ENCODE measurements around the gene IMMP2L.
"Not testable (repeated sequence)": the region's sequence is repeated elsewhere in the genome, so short reads cannot be mapped to it uniquely, and the experiment has no call there.

The IMMP2L gene

DNA sequence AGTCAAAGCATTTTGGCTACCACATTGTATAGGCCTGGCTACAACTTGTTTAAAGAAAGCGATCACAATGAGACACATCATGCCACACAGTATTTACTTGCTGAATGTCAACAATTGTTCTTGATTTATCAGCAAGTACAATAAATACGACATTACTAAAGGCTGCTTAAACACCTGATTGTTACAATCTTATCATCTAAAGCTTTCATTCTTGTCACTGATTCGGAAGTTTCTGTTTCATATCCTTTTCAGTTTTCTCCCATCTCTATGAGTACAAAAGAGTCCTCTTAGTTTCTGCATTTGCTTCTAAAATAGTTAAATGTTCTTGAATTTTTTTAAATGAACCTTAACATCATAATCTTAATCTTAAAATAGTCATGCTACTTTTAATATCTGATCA is 599.5 kb downstream of the IMMP2L start:
- DNase-seq: no peak

DNA sequence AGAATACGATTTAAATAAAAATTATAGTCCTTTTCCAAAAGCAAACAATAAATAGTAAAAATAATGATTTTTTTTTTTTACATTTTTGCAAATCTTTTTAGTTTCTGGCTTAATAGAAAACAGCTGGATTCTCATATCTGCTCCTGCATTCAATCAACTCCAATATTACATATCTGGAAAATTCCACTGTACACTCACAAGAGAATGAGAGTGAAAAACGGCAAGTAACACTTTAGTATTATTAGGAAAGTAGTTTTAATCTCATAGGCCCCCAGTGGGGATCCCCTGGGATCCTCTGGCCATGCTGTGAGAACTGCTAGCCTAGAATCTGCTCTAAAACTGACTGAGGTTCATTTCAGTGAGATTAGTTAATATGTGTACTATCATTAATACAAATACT is 599.9 kb downstream of the IMMP2L start:
- DNase-seq: no peak

DNA sequence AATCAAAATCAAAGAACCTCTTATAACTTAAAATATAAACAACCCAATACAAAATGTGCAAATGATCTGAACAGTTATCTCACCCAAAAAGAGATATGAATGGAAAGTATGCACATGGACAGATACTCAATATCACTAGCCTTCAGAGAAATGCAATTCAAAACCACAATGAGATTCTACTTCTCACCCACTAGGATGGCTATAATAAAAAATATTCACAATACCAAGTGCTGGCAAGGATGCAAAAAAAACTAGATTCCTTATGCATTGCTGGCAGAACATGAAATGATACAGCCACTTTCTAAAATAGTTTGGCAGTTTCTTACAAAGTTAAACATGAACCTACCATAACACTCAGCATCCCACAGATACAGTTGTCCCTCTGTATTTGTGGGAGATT is 601.5 kb downstream of the IMMP2L start:
- DNase-seq: no peak

DNA sequence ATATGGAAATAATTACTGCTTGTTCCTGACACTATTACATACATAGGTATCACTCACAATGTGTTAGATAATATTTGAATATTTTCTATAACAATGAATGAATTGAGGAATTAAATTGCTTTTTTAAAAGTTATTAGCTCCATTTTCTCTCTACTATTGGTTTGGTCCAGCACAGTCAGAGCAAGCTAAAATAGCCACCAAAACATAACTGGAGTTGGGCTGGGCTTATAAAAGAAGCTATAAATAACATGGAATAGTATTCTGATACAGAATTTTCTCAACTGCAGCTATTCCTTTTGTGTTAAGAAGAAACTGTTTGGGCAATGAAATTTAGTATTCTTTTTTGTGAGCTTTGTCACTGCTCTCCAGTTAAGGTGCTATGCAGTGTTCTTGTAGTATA is 614.0 kb downstream of the IMMP2L start:
- DNase-seq: no peak

DNA sequence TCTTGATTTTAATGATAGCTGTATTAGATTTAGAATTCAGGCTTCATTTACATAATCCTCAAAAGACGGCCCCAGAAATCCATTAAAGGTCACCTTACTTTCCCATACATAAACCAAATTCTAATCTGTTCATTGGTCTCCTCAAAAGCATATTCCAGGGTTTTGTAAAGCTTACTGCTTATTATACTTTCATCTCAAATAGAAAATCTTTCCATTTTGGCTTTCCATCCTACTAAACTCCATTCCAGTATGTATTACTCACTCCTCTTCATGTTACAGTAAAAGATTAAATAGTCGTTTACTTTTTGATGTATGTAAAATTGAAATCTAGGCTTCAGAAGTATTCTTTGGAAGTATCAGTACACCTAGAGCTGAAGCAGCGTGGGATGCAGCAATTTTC is 614.9 kb downstream of the IMMP2L start:
- DNase-seq: no peak

DNA sequence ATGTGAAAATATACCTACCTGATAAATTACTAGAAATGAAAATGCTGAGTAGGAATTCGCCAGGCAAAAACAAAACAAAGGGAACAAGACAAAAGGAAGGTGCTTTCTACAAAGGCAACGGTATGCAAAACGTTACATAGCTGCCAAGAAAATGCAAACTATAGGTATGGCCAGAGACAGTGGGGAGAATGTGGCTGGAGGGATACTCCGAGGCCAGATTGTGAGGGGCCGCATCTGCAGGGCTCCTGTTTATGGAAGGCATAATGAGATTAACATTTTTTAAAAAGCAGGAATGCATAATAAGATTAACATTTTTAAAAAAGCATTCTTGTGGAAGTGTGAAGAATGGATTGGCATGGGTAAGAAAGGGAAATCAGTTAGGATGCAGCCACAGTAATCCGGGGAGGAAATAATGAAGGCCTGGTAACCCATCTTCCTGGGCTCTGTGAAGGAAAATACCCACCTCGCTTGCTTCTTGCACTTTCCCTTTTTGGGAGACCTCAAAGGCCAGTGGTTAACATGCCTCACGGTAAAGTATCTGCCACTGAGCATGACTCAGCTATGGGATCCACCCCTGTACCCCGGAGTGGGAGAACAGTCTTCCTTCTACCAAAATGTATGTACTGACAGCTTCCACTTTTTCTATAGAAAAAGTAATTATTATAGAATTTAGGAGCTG is 617.2 kb downstream of the IMMP2L start:
- no peak for DNase-seq

DNA sequence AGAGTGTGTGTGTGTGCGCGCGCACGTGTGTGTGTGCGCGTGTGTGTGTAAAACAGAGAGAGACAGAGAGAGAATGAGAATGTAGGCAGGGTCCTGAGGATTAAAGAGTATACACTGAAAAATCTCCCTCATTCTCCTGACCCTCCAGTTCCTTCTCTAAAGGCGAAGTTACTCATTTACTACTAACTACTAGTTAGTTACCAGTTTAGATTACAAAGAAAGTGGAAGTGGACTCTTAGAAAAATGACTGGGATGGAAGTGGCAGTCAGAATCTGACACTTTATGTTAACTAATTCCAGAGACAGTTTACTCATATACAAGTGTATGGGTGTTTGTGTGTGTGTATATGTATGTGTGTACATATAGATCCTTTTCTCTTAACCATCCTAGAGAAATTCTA is 617.8 kb downstream of the IMMP2L start:
- no peak for DNase-seq

DNA sequence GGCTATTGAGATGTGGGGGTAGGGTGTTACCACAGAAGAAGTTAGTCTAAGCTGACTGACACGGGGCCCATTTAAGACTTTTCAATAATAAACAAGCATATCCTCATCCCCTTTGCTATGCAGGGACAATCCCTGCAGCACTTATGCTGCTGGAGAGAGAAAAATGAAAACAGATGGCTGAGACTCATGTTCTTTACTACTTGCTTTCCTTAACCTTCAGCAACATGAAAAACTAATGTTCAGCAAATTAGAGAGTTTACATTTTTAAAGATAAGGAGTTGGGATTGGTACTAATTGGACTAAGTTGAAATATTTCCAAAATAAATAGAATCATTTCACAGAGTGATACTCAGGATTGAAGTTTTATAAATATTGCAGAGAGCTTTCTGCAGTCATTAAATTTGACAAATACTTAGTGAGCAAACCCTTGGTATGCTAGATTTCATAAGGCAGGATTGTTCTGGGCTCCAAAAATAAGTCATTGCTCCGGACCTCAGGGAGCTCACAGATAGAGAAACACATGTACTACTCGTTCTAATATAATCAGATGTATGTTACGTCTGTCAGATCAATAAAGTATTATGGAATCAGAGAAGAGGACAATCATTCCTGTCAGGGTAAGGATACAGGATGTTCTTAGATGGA is 618.5 kb downstream of the IMMP2L start:
- no peak for DNase-seq

DNA sequence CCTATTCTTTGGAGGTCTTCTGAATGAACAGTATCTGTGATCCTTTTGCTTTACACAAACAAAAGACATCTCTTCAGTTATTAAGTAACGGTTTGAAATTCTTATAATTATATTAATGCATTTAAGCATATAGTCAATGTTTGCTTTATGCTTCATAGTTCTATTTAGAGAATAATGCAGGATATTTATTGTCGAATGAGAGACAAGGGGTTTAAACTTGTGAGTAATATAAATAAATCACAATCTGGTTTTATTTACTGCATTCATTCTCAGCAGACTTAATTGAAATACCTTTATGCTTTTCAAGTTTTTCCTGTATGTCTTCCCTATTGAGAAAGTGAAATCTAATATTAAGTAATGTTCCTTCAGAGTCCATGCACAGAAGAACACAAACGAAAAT is 620.9 kb downstream of the IMMP2L start:
- DNase-seq: no peak

DNA sequence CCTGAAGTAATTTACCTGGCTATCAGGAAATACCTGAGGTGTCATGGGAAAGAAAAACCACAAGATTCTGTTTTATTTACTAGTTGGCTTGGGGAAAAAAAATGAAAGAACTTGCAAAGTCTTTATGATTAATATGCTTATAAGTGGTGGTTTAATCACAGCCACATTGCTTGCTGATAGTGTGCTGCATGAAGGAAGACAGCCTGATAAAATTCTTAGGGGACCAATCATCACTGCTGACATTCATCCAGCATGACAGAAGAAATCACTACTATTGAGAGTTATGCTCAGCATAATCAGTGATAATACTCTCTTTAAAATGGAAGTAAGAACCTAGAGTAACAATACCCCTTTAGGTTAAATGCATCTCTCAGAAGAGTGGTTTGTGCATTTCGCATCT is 621.5 kb downstream of the IMMP2L start:
- DNase-seq: no peak

DNA sequence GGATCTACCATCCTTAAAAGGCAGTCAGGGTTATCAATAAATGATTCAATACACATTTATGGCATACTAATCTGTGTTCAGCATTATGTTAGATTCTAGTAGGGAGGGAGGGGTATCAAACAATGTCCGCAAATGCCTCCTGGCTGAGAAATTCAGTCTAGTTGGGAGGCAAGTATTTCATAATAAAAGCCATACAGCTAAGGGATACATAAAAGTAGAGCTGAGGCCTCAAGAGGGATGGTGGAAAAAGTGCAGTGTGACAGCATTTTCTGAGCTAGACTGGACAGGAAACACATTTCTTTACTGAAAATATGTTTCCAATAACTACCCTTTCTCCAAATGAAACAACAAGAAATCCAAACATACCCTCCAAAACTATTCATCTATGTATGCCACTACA is 624.1 kb downstream of the IMMP2L start:
- DNase-seq: no peak

DNA sequence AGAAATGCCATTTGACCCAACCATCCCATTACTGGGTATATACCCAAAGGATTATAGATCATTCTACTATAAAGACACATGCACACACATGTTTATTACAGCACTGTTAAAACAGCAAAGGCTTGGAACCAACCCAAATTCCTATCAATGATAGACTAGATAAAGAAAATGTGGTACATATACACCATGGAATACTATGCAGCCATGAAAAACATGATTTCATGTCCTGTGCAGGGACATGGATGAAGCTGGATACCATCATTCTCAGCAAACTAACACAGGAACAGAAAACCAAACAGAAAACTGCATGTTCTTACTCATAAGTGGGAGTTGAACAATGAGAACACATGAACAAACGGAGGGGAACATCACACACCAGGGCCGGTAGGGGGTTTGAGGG is 625.6 kb downstream of the IMMP2L start:
- not testable (repeated sequence) for DNase-seq

DNA sequence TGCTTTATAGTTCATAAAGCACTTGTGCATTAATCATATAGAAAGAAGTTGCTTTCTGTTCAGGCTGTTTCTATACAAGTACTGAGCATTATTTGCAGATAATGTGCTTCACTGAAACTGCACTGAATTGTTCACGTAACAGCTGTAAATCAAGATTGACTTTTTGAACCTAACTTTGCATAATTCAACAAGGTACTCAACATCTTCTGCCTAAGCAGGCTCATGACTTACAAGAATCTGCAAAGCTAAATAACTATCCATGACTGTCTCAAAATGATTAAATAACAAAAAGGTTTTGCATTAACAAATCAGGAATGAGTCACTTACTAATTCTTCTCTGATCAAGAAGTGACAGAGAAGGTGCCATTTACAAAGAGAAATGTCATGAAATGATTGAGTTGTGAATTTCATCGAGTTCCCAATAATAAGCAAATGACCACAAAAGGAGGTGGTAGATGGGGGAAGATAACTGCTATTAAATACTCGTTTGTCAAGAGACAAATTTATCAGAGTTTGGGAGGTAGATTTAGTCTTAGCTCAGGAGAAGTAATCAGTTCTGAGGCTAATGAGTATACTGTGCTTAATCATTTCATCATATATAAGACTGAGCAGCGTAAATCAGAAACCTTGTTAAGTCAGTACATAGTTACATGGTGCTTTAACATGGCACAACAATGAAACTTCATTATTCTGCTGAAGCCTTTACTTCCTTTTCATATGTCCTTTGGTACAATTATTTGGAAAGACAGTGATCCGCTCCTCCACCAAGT is 632.6 kb downstream of the IMMP2L start:
- no peak for DNase-seq

DNA sequence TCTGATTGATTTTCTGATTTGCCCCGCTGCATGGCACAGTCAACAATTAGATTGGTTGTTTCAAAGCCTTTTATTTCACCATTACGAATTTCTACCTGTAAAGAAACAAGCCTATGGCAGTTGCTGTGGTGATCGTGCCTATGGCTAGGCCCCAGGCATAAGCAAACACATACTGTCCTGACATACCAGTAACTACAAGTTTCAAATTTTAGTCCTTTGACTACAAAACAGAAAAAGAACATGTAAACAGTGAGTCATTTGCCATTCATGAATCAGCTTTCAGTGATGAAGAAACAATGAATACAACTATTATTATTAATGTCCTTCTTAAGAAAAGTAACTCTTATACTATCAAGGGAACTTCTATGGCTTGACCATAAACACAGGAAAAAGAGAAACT is 639.4 kb downstream of the IMMP2L start:
- no peak for DNase-seq

DNA sequence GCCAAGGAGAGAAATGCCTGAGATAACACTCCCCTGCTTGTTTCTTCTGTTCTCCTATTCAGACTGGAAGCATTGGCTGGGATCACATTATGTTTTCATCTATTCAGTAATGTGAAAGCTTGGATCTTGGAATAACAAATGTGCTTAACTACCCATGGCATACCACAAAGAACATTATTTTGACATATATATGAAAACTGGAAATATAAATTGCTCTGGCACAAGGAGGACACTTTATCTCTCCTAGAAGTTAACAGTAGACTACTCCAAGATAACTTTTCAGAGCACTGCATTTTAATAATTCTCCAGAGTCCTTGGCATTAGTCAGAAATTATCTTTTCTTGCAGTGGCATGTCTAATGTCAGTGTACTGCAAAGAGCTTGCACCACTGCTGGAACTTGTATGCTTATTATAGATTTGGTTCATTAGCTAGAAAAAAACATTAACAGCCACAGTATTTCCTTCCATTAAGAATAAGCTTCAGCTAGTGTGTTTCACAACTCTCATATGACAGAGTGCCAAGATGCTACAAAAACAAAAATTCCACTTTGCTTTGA is 640.6 kb downstream of the IMMP2L start:
- DNase-seq: no peak

DNA sequence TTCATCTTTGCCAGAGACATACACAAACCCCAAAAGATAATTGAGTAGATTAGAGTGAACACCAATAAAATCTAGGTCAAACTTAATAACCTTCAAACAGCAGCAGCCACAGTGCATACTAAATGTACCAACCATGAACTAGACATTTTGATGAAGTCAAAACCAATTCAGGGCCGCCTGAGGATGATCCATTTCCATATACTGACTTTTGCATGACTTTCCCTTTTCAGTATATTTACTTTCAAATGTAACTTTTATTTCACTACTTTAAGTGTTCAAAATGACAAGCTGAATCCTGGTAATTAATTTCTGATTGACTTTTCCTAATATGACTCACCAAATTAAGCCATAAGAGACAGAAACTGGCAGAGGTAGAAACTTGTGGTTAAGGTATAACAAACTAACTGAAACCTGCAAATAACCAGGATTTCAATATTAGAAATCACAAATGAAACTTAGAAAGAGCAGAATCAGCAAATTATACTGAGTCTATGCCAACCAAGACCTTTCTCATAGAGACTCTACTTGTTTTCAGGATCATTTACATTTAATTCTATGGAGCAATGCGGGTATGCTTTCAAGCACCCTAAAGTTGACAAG is 643.2 kb downstream of the IMMP2L start:
- DNase-seq: no peak

DNA sequence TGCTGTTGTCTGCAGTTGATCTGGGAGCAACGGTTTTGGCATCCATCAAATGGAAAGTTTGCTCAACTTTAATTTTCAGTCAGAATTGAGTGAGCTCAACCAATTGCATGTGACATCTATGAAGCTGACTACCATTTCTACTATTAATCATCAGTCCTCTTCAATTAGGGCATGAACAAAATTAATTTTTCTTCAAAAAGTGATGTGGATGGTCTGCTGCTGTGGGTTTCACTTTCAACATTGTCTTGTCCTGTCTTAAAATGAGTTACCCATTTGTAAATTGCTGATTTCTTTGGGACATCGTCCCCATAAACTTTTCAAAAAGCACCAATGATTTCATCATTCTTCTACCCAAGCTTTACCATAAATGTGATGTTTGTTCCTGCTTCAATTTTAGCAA is 648.0 kb downstream of the IMMP2L start:
- DNase-seq: no peak

DNA sequence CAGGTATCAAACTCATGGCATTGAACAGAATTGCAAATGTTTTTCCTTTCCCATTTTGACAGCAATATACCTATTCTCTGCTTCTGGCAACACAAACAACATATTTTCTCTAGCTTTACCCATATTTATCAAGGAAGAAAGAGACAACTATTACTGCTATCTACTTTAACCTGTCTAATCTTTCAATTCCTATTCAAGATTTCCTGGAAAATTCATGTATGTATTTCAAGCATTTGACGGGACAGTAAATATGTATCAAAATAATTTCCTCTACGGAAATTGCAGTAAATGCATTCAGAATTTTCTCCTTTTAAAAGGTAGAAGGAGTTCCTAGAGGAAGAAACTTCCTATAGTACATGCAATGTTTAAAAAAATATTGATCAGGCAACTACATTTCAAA is 650.7 kb downstream of the IMMP2L start:
- no peak for DNase-seq

DNA sequence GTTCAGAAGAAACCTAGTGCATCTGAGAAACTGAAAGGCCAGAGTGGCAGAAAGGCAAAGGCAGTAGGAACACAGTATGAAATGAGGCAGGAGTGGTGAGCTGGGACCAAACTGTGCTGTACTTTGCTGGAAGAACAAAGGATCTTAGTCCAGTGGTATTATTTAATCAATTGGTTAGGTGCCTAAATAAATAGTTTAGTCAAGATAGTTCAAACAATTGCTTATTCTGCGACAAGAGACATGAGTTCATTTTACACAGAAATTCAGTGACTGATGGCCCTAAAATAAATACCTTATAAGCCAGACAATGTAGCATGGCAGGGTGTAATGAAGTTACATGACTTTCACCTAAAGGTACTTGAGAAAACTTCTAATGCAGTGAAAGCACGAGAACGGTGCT is 653.2 kb downstream of the IMMP2L start:
- DNase-seq: no peak

DNA sequence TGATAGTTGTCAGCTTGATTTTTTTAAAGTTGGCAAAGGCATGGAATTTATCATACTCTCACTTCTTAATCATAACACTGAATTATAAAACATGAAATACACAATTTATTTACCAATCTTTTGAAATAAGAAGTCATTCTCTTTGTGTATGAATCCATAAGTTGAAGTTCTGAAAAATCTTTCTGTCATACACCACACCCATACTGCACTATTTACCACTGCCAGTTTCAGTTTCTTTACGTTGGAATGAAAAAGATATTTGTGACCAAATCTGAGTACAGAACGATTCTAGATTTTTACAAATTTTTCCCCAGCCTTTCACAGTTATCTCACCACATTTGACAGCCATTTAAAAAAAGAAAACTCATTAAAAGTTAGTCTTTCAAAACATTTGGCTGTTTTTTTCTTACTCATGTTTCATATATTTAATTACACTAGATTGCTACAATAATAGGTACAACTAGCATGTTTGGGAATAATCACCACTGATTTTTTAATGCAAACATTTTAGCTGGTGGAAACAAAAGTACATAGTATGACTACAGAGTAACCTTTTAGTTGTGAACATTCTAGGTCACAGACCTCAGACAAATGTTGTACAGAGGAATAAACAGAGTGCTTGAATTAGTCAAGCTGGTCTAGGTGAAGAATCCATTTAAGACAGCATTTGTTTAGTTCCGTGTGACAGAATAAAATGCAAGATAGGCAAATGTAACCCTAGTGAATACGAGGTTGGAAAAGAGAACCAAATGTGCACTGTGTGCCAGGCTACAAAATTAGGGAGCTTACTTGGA is 656.3 kb downstream of the IMMP2L start:
- DNase-seq: no peak

DNA sequence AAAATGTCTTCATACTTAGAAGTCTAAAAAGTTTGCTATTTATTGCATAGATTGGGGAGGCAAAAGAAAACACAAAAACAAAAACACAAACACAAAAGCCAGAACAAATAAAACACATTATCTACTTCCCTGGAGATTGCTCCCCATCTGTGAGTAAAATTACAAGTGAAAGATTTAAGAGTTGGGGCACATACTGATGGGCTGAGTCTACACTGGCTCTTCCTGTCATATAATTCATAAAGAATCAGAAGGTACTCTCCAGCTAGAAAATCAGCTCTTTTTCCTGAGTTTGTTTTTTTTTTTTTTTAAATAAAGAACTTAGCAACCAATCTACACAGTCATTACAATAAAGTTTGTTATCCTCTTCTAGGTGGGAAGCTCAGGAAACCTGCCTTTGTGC is 663.8 kb downstream of the IMMP2L start:
- DNase-seq: no peak

DNA sequence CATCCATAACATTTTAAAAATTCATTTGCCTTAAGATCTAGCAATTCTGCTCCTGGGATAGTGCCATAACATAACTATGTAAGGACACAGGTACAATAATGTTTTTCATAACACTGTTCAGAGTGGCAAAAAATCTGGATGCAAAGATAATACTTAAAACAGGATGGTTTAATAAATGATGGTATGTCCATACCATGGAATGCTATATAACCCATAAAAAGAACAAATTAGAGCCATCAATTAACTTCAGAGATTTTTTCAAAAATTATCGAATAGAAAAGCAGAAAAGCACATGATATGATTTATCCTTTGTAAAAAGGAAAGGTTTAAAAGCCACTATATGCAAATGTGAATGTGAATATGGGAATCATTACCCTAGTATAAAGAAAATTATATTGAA is 664.8 kb downstream of the IMMP2L start:
- no peak for DNase-seq

DNA sequence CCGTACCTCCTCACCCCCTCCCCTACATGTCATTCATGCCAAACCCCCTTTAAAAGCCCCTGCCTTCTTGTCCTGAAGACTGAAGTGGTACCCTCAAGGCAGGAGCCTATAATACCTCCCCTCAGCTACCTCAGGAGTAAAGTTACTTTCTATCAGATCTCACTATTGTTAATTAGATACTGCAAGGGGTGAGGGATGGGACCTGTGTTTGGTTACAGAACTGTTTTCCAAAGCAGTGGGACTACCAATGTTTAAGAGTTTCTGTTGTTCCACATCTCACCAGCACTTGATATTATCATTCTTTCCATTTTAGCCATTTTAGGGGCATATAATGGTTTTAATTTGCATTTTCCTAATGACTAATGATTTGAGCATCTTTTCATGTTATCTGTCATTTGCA is 668.2 kb downstream of the IMMP2L start:
- DNase-seq: no peak
